ENCODE results near the gene SMOC1.

DNA sequence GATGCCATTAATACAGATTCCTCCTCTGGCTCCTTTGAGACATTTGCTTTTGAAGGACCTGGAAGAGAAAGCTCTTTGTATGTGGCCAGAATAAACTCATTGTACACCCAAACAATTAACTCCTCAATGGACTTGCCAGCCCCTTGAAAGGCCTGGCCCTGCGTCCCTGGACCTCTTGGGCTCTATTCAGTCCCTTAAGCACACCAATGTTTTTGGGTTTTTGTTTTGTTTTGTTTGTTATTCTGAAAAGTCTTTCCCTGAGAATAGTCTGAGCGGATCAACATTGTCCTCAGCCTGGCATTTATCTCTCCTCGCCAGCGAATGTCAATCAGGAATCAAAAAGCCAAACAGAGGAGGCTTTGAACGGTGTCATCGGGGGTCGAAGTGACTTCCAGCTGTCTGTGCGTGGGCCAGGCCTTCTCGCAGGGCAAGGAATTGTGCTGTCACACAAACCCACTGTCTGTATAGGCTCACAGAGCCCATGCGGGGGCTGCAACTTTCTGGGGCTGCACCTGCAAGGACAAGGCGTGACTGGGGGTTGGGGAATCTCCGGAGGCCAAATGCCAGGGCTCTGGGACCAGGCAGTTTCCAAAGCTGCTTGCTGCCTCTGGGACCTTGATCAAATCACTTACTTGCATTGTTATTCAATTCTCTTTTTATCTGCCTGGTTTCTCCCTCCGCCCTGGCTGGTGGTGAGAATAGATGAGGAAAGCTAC is 108.3 kb downstream of the SMOC1 start:
- no peak for TF ChIP-seq POLR2A (IDR thresholded peaks at IDR 0.05)
- TF ChIP-seq, protein P1, sequence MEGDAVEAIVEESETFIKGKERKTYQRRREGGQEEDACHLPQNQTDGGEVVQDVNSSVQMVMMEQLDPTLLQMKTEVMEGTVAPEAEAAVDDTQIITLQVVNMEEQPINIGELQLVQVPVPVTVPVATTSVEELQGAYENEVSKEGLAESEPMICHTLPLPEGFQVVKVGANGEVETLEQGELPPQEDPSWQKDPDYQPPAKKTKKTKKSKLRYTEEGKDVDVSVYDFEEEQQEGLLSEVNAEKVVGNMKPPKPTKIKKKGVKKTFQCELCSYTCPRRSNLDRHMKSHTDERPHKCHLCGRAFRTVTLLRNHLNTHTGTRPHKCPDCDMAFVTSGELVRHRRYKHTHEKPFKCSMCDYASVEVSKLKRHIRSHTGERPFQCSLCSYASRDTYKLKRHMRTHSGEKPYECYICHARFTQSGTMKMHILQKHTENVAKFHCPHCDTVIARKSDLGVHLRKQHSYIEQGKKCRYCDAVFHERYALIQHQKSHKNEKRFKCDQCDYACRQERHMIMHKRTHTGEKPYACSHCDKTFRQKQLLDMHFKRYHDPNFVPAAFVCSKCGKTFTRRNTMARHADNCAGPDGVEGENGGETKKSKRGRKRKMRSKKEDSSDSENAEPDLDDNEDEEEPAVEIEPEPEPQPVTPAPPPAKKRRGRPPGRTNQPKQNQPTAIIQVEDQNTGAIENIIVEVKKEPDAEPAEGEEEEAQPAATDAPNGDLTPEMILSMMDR (IDR thresholded peaks at IDR 0.05): no peak
- no peak for TF ChIP-seq EP300 (IDR thresholded peaks at IDR 0.05)
- TF ChIP-seq POLR2AphosphoS5 (IDR thresholded peaks at IDR 0.05): no peak

All from stomach (tissue), 4 donors.